ENCODE results near the gene NDN.
"Not testable (repeated sequence)": the region's sequence is repeated elsewhere in the genome, so short reads cannot be mapped to it uniquely, and the experiment has no call there.

Gene NDN, protein sequence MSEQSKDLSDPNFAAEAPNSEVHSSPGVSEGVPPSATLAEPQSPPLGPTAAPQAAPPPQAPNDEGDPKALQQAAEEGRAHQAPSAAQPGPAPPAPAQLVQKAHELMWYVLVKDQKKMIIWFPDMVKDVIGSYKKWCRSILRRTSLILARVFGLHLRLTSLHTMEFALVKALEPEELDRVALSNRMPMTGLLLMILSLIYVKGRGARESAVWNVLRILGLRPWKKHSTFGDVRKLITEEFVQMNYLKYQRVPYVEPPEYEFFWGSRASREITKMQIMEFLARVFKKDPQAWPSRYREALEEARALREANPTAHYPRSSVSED

DNA sequence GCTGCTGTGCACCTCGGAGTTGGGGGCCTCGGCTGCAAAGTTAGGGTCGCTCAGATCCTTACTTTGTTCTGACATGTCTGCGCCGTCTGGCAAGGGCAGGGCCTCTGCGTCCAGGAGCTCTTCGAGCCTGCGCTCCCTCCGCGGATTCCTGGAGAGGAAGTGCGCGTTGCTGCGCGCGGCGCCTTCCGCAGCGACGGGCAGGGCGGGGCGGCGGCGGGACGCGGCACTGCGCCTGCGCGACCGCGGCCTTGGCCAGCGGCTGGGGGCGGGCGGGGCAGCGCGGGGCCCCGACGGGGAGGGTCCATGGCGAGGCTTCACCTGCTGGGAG lies at the start of gene NDN:
Gene NDN (minus strand): TSS at position 163 of the 328 bp plus-strand sequence. CDS start 88 bp downstream, at position 75.
- no peak for DNase-seq
- in situ Hi-C loops (cut with MboI; ENCODE audit: low pct_unique_long_range_greater_than_20kb, low sequenced_read_pairs), result no loop called here

DNA sequence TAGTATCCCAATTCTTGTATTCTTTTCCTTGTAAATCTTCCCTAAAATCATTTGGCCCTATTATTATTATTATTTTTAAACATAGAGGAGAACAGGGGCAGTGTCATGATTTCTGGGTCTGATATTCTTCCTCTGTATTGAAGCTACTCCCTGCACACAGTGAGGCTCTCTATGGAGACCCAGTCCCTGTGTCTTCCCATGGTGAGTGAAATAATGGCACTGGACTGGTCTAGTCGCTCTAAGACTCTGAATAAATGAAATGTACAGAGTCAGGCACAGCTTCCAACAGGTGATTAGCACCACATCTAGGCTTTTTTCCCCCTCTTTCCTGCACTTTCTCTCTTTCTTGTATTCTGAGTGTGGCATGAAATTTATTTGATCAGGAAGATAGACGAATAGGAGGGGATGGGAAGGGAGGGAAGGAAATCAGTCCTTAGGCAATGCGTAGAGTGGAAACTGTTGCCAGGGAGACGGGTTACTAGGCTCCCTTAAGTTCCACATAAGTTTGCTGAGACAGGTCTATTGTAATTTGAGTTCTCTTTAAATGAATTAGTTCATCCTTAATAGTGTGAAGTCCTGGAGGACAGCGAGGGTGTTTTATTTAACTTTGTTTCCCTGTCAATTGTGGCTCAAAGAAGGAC lies 49.0 kb upstream of the NDN start:
- DNase-seq, result no peak
- in situ Hi-C loops (cut with MboI; ENCODE audit: low pct_unique_long_range_greater_than_20kb, low sequenced_read_pairs), result no loop called here

DNA sequence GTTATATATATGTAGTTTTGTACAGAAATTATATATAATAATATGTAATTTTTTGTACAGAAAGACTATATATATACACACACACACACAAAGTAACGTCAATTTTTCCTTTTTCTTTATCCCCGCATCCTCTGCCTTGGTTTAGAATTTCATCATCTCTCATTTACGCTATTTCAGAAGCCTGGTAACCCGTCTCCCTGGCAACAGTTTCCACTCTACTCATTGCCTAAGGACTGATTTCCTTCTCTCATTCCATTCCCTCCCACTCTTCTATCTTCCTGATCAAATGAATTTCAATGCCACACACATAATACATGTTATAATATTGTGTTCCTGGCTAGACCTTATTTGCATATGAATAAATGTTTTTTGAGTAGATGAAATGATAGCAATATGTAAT lies 47.8 kb upstream of the NDN start:
- in situ Hi-C loops (cut with MboI; ENCODE audit: low pct_unique_long_range_greater_than_20kb, low sequenced_read_pairs), result no loop called here
- no peak for DNase-seq

DNA sequence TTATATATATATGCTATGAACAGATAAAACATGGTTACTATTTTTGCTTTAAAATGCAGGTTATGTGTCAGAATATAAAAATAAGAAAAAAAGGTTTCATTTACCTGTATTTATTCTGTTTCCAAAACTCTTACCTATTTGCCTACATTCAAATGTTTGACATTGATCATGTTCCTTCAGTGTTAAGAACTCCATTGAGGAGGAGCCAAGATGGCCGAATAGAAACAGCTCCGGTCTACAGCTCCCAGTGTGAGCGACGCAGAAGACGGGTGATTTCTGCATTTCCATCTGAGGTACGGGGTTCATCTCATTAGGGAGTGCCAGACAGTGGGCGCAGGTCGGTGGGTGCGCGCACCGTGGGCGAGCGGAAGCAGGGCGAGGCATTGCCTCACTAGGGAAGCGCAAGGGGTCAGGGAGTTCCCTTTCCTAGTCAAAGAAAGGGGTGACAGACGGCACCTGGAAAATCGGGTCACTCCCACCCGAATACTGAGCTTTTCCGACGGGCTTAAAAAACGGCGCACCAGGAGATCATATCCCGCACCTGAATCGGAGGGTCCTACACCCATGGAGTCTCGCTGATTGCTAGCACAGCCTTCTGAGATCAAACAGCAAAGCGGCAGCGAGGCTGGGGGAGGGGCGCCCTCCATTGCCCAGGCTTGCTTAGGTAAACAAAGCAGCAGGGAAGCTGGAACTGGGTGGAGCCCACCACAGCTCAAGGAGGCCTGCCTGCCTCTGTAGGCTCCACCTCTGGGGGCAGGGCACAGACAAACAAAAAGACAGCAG lies 27.0 kb upstream of the NDN start:
- DNase-seq; in situ Hi-C loops (cut with MboI; ENCODE audit: low pct_unique_long_range_greater_than_20kb, low sequenced_read_pairs): not testable (repeated sequence)

DNA sequence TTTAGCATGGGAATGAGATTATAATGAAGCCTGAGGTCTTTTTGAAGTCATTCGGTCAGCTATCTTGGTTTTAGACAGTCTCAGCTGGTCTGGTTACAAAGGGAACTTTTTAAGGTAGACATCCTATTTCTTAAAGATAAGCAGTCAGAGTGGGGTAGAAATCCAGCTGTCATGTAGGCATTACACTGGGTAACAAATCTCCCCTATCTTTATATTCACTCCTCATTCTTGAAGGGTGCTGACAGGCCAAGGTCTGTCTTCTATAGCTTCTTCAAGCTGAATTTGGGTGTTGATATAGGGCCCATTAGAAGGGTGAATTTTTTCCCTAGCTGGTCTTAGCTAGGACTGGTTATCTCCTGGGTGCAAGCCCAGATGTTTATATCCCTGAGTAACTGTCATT lies 21.2 kb upstream of the NDN start:
- in situ Hi-C loops (cut with MboI; ENCODE audit: low pct_unique_long_range_greater_than_20kb, low sequenced_read_pairs), result no loop called here
- DNase-seq, result no peak

DNA sequence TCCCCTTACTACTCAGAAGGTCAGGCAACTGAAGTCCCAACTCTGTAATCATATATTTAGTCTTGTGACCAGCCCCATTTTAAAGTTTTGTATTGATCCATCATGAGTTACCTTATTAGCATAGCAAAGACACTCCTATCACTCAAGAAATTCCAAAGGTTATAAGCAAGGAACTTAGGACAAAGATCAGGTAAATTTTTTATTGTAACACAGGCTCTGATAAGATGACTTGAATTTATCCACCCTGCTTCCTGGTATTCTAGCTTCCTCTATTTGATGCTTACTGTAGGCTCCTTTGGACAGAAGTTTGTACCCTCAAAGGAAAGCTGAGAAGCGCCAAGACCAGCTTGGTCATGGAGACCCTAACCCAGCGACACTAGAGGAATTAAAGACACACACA lies 8.2 kb upstream of the NDN start:
- no peak for DNase-seq
- in situ Hi-C loops (cut with MboI; ENCODE audit: low pct_unique_long_range_greater_than_20kb, low sequenced_read_pairs), result no loop called here

DNA sequence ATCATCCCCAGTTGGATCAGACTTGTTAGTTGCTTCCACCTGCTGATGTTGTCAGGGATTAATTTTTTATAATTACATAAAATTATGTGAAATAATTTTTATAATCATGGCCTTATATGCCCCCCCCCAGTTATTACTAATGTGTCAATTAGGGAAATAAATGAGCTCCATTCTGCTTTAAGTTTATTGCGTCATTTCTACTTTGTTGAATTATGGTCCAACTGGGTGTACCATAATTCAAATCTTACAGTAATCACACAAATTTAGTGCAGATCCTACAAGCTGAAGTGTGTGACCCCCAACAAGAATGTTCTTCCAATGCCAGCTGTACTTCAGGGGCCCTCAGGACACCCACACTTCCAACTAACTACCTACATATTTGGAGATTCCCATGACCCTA lies 7.5 kb upstream of the NDN start:
- DNase-seq, result no peak
- in situ Hi-C loops (cut with MboI; ENCODE audit: low pct_unique_long_range_greater_than_20kb, low sequenced_read_pairs), result no loop called here

DNA sequence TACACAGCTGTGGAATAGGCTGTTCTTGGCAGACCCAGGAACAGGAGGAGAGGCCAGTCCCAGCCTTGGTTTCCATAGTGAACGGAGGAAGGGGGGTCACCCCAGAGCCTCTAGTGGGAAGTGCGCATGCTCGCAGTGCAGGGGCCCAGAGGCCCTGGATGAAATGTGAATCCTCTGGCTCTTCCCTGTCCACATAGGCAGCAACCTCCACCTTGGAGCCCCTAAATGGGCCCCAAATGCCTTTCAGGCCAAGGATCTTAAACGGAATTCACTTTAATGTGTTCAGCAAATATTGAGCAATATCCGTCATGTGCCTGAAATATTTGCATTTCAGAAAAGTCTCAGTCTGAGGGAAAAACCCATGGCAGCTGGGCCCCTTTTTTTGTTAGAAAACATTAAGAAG lies 3.3 kb upstream of the NDN start:
- in situ Hi-C loops (cut with MboI; ENCODE audit: low pct_unique_long_range_greater_than_20kb, low sequenced_read_pairs), result no loop called here
- DNase-seq, result no peak

DNA sequence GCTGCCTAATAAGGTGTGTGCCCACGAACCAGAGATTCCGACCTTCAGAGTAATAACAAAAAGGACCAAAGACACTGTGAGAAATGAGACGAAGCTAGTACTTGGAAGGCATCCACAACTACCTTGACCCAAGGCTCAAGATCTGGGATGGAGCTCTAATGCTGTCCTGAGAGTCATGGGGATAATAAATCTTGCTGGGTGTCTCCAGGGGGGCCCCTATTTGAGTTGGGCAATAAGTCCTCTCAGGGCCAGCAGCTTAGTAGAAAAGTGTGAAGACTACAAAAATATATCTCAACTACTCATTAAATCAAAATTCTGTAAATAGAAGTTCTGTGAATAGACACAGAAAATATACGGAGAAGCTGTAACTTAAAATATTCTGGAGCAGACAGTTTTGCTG lies 2.9 kb upstream of the NDN start:
- in situ Hi-C loops (cut with MboI; ENCODE audit: low pct_unique_long_range_greater_than_20kb, low sequenced_read_pairs), result no loop called here
- DNase-seq, result no peak

DNA sequence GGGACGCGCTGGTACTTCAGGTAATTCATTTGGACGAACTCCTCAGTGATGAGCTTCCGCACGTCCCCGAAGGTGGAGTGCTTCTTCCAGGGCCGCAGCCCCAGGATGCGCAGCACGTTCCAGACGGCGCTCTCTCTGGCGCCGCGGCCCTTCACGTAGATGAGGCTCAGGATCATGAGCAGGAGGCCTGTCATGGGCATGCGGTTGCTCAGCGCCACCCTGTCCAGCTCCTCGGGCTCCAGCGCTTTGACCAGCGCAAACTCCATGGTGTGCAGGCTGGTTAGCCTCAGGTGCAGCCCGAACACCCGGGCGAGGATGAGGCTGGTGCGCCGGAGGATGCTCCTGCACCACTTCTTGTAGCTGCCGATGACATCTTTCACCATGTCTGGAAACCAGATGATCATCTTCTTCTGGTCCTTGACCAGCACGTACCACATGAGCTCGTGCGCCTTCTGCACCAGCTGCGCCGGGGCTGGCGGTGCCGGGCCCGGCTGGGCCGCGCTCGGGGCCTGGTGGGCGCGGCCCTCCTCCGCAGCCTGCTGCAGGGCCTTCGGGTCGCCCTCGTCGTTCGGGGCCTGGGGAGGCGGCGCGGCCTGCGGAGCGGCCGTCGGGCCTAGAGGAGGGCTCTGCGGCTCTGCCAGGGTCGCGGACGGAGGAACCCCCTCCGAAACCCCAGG lies 501 bp downstream of the NDN start:
- in situ Hi-C loops (cut with MboI; ENCODE audit: low pct_unique_long_range_greater_than_20kb, low sequenced_read_pairs), result no loop called here
- DNase-seq, result no peak

DNA sequence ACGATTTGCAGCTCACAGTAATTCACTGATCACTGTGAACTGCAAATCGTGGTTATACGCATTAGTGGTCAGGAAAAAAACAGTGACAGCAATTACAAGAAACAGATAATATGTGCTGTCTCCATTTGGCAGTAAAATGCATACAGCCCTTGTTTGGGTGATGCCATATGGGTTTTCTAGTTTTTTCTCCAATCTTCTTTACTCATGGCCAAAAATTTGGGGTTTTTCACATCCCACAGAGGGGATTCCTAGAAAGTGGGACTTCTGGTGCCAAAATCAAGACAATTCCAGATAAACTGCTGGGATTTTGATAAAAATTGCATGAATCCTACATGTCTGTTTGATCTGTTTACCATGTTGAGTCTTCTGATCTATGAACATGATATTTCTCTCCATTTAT lies 15.6 kb downstream of the NDN start:
- in situ Hi-C loops (cut with MboI; ENCODE audit: low pct_unique_long_range_greater_than_20kb, low sequenced_read_pairs), result no loop called here
- no peak for DNase-seq

DNA sequence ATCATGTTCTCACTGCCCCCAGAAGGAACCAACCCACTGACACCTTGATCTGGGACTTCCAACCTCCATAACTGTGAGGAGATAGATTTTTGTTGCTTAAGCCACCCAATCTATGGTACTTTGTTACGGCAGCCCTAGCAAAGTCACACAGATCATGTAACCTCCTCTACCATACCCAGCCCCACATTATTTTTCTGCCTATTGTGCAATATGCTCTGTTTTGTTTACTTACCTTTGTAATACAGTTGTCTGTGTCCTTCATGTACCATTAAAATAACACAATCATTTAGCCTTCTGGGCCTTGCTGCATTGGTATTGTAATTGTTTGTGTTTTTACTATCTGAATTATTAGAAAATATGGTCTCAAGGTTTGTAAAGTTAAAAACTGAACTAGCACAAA lies 16.1 kb downstream of the NDN start:
- in situ Hi-C loops (cut with MboI; ENCODE audit: low pct_unique_long_range_greater_than_20kb, low sequenced_read_pairs), result no loop called here
- no peak for DNase-seq

DNA sequence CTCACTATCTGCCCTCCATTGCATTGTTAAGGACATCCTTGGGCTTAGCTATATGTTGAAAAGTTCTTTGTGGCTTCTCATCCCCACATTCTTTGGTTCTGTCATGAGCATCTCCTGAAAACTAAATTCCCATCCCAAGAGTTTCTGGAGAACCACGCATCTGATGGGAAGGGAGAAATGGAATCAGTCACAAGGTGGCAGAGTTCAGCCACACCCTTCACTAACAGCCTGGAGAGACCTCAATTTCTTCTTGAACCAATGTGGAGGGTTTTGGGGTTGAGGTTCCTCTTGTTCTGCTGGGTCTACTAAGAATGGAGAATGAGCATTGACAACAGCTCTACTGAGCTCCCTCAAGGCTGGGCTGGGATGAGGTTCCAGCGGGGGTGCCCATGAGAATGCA lies 23.9 kb downstream of the NDN start:
- DNase-seq, result no peak
- in situ Hi-C loops (cut with MboI; ENCODE audit: low pct_unique_long_range_greater_than_20kb, low sequenced_read_pairs), result no loop called here

DNA sequence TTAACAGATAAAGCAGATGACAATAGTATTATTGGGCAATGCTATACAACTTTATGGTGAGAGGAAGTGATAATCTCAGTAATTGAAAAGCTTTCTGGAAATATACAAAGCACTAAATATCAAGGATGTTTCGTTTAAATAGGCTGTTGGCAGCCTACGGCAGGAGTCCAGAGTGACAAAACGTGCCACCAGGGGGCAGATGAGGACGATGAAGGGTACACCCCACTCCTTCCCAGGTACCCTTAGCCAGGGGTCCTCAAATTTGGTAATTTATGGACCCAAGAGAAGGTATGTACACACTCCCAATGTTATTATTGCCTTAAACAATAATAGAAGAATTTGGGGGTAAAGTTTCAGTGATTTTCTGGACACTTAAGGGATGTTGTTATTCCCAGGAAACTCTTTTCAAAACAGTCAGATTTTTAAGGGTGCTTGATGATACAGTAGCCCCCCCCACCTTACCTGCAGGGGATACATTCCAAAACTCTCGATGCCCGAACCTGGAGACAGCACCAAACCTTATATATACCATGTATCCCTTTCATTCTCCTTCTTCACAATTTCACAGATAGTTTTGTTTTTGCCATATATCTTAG lies 38.1 kb downstream of the NDN start:
- in situ Hi-C loops (cut with MboI; ENCODE audit: low pct_unique_long_range_greater_than_20kb, low sequenced_read_pairs), result no loop called here
- peak; percentile 7 for DNase-seq

DNA sequence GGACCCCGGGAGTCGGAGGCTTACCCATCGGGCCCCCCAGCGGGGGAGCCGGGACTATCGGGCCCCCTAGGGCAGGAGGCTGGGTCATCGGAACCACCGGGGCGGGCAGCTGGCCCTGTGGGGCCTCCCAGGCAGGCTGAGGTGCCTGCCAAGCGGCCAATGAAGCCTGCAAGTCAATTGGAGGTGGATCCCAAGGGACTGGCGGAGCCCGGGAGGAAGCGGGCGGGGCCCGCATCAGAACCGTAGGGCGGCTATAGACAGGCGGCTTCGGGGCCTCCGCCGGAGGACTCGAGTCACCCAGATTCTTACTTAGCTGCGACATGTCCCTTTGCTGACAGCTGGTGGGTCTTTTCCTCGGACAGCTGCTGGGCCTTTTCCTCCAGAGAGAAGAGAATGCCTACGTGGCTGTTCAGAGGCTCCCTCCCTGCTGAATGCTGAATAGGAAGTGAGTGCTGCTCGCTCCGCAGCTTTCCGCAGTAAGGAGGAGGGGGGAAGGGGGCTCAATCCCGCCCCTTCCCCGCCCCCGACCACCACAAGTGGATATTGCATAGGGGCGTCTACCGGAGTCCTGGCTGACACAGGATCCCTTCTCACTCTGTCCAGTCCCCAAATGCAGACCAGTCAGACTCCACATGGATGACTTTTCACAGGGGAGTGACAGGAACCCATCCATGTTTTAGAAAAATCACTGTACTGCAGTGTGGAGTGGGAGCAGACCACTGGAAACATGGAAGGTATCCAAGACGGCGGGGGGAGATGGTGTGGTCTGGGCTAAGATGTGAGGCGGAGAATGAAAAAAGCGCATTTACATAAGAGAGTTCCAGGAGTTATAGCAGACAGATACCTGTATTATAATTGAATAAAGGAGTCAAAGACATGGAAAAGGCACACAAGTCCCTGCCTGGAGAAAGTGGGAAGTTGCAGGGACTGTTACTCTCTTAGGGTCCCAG lies 39.4 kb downstream of the NDN start, which contains the start of gene MAGEL2:
Gene MAGEL2 (minus strand): TSS at position 447 of the 950 bp plus-strand sequence. CDS start 125 bp downstream, at position 322.
- in situ Hi-C loops (cut with MboI; ENCODE audit: low pct_unique_long_range_greater_than_20kb, low sequenced_read_pairs), result no loop called here

DNA sequence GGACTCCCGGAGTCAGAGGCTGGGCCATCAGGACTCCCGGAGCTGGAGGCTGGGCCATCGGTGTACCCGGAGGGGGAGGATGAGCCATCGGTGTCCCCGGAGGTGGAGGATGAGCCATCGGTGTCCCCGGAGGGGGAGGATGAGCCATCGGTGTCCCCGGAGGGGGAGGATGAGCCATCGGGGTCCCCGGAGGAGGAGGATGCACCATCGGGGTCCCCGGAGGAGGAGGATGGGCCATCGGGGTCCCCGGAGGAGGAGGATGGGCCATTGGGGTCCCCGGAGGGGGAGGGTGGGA lies 40.2 kb downstream of the NDN start:
- in situ Hi-C loops (cut with MboI; ENCODE audit: low pct_unique_long_range_greater_than_20kb, low sequenced_read_pairs), result no loop called here
- DNase-seq, result no peak

More for the DNA sequence above, 39.4 kb downstream of the NDN start, which contains the start of gene MAGEL2:
- no peak for DNase-seq

DNA sequence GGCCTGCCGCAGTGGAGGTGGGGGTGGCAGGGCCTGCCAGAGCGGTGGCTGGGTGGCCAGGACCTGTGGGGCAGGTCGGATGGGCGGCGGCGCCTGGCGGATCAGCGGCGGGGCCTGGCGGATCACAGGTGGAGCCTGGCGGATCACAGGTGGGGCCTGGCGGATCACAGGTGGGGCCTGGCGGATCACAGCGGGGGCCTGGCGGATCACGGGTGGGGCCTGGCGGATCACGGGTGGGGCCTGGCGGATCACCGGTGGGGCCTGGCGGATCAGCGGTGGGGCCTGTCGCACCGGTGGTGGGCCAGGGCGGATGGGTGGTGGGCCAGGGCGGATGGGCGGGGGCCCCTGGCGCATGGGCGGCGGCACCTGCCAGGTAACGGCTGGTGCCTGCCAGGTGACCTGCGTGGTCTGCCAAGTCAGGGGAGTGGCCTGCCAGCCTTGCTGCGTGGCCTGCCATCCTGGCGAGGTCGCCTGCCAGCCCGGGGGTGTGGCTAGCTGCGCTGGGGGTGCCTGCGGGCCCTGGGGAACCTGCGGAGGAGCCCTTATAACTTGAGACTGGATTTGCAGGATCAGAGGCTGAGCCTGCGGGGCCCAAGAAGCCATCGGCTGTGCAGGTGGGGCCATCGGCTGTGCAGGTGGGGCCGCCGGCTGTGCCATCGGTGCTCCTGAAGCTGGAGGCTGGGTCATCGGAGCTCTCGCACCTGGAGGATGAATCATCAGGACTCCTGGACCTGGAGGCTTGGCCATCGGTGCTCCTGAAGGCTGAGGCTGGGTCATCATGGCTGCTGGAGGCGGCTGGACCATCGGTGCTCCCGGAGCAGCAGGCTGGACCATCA lies 40.7 kb downstream of the NDN start:
- DNase-seq, result no peak
- in situ Hi-C loops (cut with MboI; ENCODE audit: low pct_unique_long_range_greater_than_20kb, low sequenced_read_pairs), result no loop called here

Data from KBM-7 (cell line).